HEK293T (cell line): ENCODE data around the gene CARS2.
A peak's percentile ranks its signal among the peaks of the same experiment; 100 is the strongest.

Experiments
- CTCF ChIA-PET: fragments of 350-600 bp; formaldehyde crosslinking; extraction: SDS; loops from one replicate; lab custom pipeline; 2021; ENCODE audit warnings: antibody characterized with exemption, inconsistent platforms; lab: Yijun Ruan, JAX
- POLR2A ChIA-PET: fragments of 350-600 bp; formaldehyde crosslinking; extraction: SDS; loops from one replicate; lab custom pipeline; 2020; ENCODE audit warnings: antibody characterized with exemption, inconsistent platforms; lab: Yijun Ruan, JAX
- DNase-seq: peaks from one replicate; pipeline ENCODE4 v3.0.0; 2012; ENCODE audit warnings: mixed read lengths; ENCODE audit errors: extremely low spot score
- ARNT ChIP-seq: fragments of 450-650 bp; IDR thresholded peaks from 2 replicates; pipeline ENCODE4 v1.6.1; 2017; ENCODE audit warnings: mild to moderate bottlenecking
- BHLHE40 ChIP-seq: fragments of 450-650 bp; IDR thresholded peaks from 2 replicates; pipeline ENCODE4 v1.6.1; 2016; ENCODE audit warnings: mild to moderate bottlenecking, moderate library complexity, borderline replicate concordance
- CTBP1 ChIP-seq: fragments of 450-650 bp; IDR thresholded peaks from 2 replicates; pipeline ENCODE4 v1.6.1; 2016; ENCODE audit warnings: borderline replicate concordance
- ELF4 ChIP-seq: fragments of 450-650 bp; IDR thresholded peaks from 2 replicates; pipeline ENCODE4 v1.6.1; 2017; ENCODE audit warnings: antibody characterized with exemption
- FOXA1 ChIP-seq: fragments of 450-650 bp; IDR thresholded peaks from 2 replicates; pipeline ENCODE4 v1.6.1; 2016; ENCODE audit warnings: mild to moderate bottlenecking
- FOXK2 ChIP-seq: fragments of 450-650 bp; IDR thresholded peaks from 2 replicates; pipeline ENCODE4 v1.6.1; 2016; ENCODE audit warnings: mild to moderate bottlenecking
- FOXM1 ChIP-seq: fragments of 450-650 bp; IDR thresholded peaks from 2 replicates; pipeline ENCODE4 v1.6.1; 2017; ENCODE audit warnings: mild to moderate bottlenecking, borderline replicate concordance
- HDGF ChIP-seq: fragments of 450-650 bp; IDR thresholded peaks from 2 replicates; pipeline ENCODE4 v1.6.1; 2017; ENCODE audit warnings: antibody characterized with exemption, borderline replicate concordance
- L3MBTL2 ChIP-seq: fragments of 450-650 bp; conservative IDR thresholded peaks from 2 replicates; pipeline ENCODE4 v1.6.1; 2016; ENCODE audit warnings: mild to moderate bottlenecking
- LEF1 ChIP-seq: fragments of 450-650 bp; IDR thresholded peaks from 2 replicates; pipeline ENCODE4 v1.6.1; 2017; ENCODE audit warnings: mild to moderate bottlenecking, borderline replicate concordance
- NFRKB ChIP-seq: fragments of 450-650 bp; IDR thresholded peaks from 2 replicates; pipeline ENCODE4 v1.6.1; 2016; ENCODE audit warnings: mild to moderate bottlenecking, moderate library complexity
- PKNOX1 ChIP-seq: fragments of 450-650 bp; IDR thresholded peaks from 2 replicates; pipeline ENCODE4 v1.6.1; 2016
- SP1 ChIP-seq: fragments of 450-650 bp; IDR thresholded peaks from 2 replicates; pipeline ENCODE4 v1.6.1; 2017
- SUZ12 ChIP-seq: fragments of 450-650 bp; IDR thresholded peaks from 2 replicates; pipeline ENCODE4 v1.6.1; 2016; ENCODE audit warnings: mild to moderate bottlenecking
- TARDBP ChIP-seq: fragments of 450-650 bp; IDR thresholded peaks from 2 replicates; pipeline ENCODE4 v1.6.1; 2016
- ZNF384 ChIP-seq: fragments of 450-650 bp; IDR thresholded peaks from 2 replicates; pipeline ENCODE4 v1.6.1; 2016

The CARS2 gene

GRCh38 chr13:110617321-110618072 lies 88.4 kb downstream of the CARS2 start:
- DNase-seq = no peak
- ChIA-PET CTCF (no interaction called here), POLR2A (no interaction called here)
- TF ChIP-seq PKNOX1 = no peak

DNA sequence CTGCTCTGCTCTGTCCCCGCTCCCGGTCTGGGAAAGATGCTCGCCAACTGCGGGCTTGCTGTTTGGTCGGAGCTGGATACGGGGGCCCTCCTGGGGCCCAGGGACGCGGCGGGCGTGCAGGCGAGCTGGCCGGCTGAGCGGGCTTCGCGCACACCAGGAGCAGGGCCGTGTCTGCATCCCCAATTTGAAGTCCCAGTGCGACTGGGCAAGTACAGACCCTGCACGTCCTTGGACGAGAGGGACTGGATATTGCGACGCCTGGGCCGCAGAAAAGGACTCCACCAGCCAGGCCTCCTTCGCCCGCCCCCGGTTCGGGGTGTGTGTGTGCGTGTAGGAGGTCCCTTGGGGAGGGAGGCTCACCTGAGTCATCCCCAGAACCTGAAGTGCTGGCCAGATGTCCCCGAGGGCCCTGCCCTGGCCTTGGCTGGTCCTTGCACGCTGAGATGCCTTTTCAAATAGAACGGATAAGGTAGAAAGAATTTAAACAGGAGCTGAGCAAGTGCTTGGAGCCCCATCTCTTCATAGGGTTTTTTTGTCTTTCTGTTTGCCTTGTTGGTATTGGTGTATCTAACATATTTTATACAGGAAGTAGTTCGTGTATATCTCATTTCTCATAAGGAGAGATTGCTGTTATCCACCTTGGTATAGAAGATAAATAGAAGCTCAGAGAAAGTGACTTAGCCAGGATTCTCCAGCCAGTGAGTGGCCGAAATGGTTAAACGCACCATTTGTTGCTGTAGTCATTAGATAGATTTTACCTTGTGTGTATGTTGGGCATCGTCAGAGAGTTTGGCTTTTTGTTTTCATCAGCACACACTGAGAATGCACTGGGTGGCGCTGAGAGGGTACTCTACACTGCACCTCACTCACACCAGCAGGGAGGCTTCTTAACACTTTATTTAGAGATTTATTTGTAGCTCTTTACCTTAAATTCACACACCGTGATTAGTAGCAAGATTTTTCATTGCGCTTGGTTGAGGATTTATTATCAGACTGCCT lies 89.5 kb downstream of the CARS2 start:
- ChIA-PET CTCF (no interaction called here), POLR2A (interaction anchor here (1.2 to 1.8 kb wide), 3 partner anchors 20 to 96 kb away, joined by 4 to 8 read pairs (median 5); no protein-coding TSS in a partner anchor)
- DNase-seq = no peak
- TF ChIP-seq ELF4 (no peak), HDGF (no peak), FOXK2 (no peak), LEF1 (no peak), TARDBP (no peak), SUZ12 (no peak), ZNF384 (no peak), PKNOX1 (no peak), BHLHE40 (no peak)

GRCh38 chr13:110615322-110616102 lies 90.4 kb downstream of the CARS2 start, which contains the start of gene NAXD:
Gene NAXD (plus strand): TSS chr13:110615545. CDS start chr13:110615602, 57 bp downstream.
- ChIA-PET POLR2A (interaction anchor here (0.6 to 1.8 kb wide), 13 partner anchors 11 to 1012 kb away, joined by 3 to 9 read pairs (median 4); partner anchors contain the start of gene RAB20), CTCF (no interaction called here)
- DNase-seq = peak; percentile 88
- TF ChIP-seq L3MBTL2 (peak; percentile 62; the same call in 1 of the 2 replicates), PKNOX1 (peak; percentile 98), FOXK2 (no peak), ELF4 (no peak), ZNF384 (no peak)

GRCh38 chr13:110615005-110615321 lies 91.0 kb downstream of the CARS2 start:
- no peak for DNase-seq
- TF ChIP-seq FOXM1 (no peak), PKNOX1 (no peak), BHLHE40 (no peak), L3MBTL2 (peak; percentile 65)
- POLR2A ChIA-PET = interaction anchor here (0.7 to 1.2 kb wide), 10 partner anchors 10 to 300 kb away, joined by 3 to 9 read pairs (median 4); partner anchors contain the start of gene RAB20
- CTCF ChIA-PET = no interaction called here

GRCh38 chr13:110610955-110611595 lies 94.8 kb downstream of the CARS2 start:
- no peak for DNase-seq
- TF ChIP-seq CTBP1 (no peak), FOXM1 (no peak), ELF4 (no peak), SP1 (no peak), ZNF384 (no peak), NFRKB (no peak), BHLHE40 (no peak), LEF1 (no peak), FOXK2 (no peak), SUZ12 (no peak), PKNOX1 (no peak), FOXA1 (no peak), L3MBTL2 (no peak), HDGF (no peak), TARDBP (no peak), ARNT (no peak)
- CTCF ChIA-PET = no interaction called here
- POLR2A ChIA-PET = no interaction called here
